ENCODE data around the gene ULK2.

Gene ULK2

GRCh38 chr17:19731626-19732025, 136.1 kb downstream of the ULK2 start:
- in situ Hi-C loops (cut with HindIII; ENCODE audit: low sequenced_read_pairs), result no loop called here

- in situ Hi-C loops (cut with HindIII; ENCODE audit: low sequenced_read_pairs), result no loop called here
Measured at GRCh38 chr17:19730843-19731242, 136.9 kb downstream of the ULK2 start.

DNA sequence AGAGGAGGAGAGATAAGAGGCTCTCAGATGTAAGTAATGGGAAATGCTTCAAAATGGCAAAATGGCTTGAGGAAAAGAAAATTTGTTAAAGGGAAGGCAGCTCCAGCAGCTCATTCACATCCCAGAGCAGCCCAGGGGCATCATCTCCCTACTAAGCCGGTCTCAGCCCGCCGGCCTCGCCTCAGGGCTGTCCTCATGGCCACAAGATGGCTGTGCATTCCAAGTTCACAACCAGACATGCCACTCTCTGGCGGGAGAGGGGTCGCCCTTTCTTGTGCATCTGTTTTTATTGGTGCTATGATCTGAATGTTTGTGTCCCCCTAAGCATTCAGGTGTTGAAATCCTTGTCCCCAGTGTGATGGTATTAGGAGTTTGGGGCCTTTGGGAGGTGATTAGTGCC, 137.8 kb downstream of the ULK2 start:
- in situ Hi-C loops (cut with HindIII; ENCODE audit: low sequenced_read_pairs), result no loop called here

- in situ Hi-C loops (cut with HindIII; ENCODE audit: low sequenced_read_pairs), result no loop called here
Measured at GRCh38 chr17:19728084-19728495, 139.6 kb downstream of the ULK2 start.

- in situ Hi-C loops (cut with HindIII; ENCODE audit: low sequenced_read_pairs), result no loop called here
Measured at GRCh38 chr17:19727501-19728078, 140.1 kb downstream of the ULK2 start.

- in situ Hi-C loops (cut with HindIII; ENCODE audit: low sequenced_read_pairs), result no loop called here
Measured at GRCh38 chr17:19726631-19727376, 140.9 kb downstream of the ULK2 start.

DNA sequence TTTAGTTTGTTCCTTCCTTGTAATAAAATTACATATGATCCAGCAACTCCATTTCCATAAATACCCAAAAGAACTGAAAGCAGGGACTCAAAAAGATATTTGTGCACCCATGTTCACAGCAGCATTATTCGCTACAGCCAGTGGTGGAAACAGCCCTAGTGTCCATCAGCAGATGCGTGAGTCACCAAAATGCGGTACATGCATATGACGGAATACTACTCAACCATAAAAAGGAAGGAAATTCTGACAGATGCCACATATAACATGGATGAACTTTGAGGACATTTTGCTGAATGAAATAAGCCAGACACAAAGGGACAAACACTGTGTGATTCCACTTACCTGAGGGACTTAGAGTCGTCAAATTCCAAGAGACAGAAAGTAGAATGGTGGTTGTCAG, 142.2 kb downstream of the ULK2 start:
- in situ Hi-C loops (cut with HindIII; ENCODE audit: low sequenced_read_pairs), result no loop called here

DNA sequence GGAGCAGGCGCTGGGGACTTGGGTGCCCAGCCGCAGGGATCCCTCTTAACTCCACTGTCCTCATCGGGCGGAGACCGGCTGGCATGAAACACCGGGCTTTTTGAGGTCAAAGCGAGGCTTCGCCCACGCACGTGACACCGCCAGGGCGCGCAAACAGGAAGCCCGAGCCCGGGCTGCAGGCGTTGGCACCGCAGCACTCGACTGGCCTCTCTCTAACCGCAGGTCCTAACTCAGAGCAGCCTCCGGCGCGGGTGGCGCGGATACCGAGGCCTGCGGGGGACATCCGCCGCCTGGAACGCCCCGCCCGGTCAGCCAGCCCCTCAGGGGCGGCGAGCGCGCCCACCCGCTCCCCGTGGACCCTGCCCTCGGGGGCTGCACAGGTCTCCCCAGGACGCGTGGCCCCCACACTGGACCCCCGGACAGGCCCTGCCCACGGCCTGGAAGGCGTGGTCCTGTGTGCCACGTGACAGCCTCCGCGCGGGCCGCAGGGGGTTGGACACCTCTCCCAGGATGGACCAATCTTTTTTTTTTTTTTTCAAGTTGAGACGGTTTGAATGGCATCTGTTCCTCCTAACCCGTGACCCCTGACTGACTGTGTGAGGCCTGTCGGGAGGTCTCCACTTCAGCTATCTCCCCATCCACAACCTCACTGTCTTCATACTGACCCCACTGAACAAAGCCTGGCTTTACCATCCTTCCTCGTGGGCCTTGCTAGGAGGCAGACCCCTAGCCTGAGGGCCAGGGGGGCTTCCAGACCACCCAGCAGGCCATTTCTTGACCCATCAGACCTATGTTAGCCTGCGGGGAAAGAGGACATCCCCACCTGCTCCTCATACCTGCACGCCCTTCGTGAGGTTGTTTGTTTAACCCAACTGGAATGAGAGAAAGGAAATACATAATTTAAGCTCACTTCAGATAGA, 143.0 kb downstream of the ULK2 start:
- in situ Hi-C loops (cut with HindIII; ENCODE audit: low sequenced_read_pairs), result no loop called here

DNA sequence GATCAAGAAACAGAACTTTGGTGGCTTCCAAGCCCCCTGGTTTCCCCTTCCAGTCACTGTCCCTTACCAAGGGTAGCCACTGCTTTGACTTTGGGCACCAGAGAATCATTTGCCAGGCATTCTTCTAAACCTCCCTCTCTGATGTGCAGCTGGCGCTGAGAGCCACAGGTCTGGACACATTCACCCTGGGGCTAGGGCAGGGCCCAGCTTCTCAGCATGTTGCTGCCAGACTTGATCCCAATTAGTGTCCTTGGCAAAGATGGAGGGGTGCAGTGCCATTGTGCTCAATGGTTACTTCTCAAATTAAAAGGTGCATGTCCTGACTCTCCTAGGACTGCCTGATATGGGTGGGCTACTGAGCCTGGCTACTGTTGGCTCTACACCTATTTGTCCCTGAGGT, 143.8 kb downstream of the ULK2 start:
- in situ Hi-C loops (cut with HindIII; ENCODE audit: low sequenced_read_pairs), result no loop called here

Measured in DLD1 (cell line).